Measurements from ENCODE around the gene COX8A.
"Not testable (repeated sequence)": the region's sequence is repeated elsewhere in the genome, so short reads cannot be mapped to it uniquely, and the experiment has no call there.

The COX8A gene, protein sequence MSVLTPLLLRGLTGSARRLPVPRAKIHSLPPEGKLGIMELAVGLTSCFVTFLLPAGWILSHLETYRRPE

DNA sequence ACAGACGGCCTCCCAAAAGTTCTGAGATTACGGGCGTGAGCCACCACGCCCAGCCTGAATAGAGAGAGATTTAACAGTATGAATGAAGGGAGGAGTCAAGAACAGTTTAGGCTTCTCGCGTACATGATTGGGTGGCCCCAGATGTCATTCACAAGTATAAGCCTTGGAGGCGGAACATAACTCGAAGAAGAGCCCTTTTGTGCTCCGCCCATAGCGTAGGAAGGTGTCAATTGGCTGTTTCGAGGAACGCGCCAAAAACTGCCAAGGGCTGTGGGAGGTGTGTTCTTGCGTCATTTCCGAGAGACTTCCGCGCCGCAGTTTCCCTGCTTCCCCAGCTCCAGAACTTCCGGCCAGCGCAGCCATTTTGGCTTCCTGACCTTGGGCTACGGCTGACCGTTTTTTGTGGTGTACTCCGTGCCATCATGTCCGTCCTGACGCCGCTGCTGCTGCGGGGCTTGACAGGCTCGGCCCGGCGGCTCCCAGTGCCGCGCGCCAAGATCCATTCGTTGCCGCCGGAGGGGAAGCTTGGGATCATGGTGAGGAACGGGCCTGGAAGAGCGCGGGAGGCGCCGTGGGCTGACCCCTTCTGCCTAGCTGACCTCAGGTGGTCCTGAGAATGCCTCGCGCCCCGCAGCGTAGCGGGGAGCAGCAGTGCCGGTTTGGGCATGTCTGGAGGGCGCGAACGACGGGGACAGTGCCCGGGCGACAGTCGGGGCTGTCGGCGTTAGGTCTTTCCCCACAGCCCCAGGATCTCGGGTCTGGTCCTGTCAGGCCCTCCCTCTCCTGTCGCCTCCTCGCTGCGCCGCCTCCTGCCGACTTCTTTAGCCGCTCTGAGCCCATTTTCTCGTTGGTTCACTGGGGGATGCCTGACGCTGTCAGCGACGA is at the start of gene COX8A:
Gene COX8A (plus strand): TSS at position 362 of the 885 bp plus-strand sequence. CDS start 61 bp downstream, at position 423.
- peak; percentile 93 to 97 for DNase-seq

DNA sequence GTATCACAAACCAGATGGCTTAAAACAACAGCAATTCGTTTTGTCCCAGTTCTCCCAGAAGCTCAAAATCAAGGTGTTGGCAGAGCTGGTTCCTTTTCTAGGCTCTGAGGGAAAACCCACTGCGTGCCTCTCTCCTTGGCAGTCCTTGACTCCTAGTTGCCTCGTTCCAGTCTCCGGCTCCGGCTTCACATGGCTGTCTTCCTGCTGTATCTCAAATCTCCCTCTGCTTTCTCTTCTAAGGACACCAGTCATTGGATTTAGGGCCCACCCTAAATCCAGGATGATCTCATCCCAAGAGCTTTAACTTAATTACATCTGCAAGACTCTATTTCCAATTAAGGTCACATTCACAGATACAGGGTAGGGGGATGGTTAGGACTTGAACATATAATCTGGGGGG is 44.8 kb upstream of the COX8A start:
- no peak for DNase-seq

DNA sequence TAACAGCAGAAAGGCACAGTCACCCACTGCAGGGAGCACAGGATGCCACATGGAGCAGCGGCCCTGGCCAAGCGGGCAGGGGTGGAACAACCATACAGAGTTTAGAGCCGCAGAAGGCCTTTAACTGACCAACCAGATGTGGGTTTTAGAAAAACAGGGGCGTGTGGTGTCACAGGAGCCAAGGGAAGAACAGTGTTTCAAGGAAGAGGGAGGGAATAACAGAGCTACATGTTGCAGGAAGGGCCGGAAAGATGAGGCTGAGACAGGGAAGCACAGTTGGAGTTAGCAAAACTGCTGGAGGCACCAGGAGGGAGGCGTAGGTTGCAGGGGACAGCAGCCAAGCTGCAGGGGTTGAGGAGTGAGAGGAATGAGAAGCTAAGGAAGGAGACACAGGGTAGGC is 43.4 kb upstream of the COX8A start:
- no peak for DNase-seq

DNA sequence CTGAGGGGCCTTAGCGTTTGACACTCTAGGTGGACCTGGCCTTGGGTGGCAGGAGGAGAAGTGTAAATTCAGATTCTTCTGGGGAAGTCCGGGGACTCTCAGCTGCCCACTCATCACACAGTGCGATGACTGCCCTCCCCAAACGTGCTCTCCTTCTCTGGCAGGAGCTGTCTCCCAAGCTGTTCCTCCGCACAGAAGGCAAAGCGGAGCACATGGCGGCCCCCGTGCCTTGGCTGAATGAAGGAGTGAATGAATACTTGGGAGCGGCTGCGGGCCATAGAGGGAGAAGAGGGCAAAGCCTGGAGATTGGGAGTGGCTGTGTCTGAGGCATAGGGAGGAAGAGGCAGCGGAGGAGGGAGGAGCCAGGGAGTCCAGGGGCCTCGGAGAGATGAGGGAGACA is 42.5 kb upstream of the COX8A start:
- no peak for DNase-seq

DNA sequence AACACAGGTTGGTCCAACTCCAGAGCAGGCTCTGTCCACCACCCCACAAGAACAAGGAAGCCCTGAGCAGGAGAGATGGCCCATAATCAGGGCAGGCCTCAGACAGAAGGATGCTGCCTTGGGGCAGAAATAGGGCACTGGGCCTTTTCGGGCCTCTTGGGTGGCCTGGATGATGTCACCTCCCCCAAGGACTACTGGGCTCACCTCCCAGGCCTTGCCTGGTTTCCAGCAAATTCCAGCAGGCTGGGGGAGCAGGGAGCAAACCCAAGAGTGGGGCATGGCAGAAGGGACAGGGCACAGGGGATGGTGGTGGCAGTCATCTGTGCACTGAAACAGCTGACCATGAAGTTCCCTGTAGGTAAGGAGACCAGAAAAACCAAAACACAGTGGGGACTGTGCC is 41.0 kb upstream of the COX8A start:
- DNase-seq, result no peak

DNA sequence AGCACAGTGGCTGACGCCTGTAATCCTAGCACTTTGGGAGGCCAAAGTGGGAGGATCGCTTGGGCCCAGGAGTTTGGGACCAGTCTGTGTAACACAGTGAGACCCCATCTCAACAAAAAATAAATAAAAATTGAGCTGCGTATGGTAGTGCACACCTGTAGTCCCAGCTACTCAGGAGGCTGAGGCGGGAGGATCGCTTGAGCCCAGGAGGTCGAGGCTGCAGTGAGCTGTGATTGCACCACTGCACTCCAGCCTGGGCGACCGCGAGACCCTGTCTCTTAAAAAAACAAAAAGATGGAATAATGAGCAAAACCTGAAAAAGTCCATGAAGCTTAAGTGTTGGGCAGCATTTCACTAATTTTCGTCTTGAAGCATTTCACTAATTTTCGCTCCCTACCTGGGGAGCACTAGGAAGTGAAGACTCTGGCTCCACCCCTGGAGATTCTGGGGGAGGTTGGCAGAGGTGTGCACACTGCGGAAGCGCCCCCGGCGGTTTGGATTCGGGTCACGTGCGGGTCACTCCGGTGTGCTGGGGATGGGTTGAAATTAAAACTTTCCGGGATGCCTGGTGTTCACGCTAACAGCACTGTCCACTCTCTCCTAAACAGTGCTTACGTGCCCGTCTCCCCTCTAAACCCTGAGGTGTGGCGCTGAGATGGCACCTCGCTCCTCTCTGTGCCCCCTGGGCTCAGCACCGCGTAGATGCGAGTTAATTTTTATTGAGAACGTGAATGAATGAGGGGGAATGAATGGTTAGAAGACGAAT is 36.5 kb upstream of the COX8A start:
- peak; percentile 30 to 37 for DNase-seq

DNA sequence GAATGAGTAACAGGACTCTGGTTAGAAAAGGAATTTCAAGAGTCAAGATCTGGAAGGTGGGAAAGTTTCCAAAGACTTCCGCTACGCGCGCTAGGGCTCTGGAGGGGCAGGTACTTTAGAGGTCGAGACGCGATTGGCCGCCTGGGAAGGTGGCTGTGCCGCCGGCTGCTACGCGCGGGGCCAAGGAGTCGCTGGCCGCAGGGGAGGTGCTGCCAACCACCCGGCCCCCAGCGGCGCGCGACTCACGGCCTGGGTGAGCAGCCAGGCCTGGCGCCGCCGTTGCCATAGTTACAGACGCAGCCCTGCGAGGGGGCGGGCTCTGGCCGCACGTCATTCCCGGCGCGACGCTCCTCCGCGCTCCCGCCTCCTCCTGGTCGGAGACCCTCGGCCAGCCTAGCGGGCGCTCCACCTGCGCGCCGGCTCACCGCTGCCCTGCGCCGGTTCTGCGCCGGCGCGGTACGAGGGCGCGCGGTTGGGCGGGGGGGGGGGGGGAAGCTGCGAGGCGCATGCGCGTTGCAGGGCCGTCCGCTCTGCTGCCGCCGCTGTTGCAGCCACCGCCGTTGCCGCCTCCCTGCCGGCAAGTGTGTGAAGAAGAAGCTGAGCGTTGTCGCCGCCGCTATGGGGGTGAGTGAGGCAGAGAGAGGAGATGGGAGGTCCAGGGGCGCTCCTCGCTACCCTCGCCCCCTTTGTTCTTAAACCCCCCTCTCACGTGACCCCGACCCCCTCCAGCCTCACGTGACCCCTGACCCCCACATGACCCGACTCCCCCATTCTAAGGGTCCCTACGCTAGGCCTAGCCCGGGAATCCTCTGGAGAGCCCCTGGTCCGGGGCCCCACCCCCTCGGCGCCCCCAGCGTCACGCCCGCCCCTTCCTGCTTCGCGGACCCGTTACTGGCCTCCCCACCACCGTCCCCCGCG is 35.7 kb upstream of the COX8A start, which contains the start of gene NAA40:
Gene NAA40 (plus strand): TSS at position 524 of the 918 bp plus-strand sequence. CDS start 95 bp downstream, at position 619.
- DNase-seq, result peak; percentile 92 to 94

DNA sequence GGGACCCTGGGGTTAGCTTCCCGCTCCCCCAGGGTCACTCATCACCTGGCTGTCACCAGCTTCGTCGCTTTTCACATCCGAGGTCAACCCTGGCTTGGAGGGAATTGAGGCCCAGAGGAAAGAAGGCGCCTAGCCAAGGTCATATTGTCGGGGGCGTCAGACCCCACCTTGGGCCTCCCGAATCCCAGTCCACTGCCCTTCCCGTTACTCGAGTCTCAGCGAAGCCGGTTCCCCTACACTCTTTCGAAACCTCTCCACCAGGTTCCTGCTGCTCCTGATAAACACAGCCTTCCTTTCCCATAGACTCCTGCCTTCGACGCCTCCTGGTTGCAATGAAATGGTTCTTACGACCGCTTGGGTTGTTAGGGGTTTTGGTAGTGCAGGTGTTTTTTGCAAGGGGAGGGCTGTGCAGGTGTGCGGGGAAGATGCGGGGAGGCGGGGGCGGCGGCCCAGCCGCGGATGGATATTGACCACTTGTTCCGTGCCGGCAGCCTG is 35.0 kb upstream of the COX8A start:
- DNase-seq, result no peak

DNA sequence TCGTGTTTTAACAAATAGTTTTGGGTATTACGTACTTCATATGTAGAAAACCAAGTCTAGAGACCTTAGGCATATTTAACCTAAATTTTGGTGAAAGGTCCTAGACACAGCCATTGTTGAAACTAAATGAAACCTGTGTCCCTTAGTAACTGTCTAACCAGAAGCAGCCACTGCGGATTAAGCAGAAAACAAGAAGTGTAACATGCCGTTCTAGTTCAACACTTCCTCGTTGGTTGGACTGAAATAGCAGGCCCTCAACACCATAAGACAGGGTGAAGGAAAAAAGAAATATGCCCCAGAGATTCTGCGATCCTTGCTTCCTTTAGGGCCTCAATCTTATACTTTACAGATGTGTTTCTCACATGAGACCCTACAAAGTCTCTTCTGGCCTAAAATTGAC is 33.6 kb upstream of the COX8A start:
- no peak for DNase-seq

DNA sequence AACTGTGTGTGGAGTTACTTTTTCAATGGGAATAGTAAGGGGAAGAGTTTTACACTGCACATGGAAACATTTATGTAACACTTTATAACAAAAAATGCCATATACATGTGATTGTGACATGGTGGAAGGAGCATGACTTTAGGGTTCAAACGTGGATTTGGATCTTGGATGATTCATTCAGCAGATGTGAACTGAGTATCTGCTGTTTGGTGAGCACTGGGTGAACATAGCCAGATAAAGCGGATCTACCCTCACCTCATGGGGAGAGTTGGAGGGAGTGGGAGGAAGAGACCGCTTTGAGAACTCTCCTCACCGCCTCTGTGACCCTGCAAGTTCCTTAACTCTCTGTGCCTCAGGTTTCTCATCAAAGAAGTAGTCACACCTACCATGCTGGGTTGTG is 32.5 kb upstream of the COX8A start:
- no peak for DNase-seq

DNA sequence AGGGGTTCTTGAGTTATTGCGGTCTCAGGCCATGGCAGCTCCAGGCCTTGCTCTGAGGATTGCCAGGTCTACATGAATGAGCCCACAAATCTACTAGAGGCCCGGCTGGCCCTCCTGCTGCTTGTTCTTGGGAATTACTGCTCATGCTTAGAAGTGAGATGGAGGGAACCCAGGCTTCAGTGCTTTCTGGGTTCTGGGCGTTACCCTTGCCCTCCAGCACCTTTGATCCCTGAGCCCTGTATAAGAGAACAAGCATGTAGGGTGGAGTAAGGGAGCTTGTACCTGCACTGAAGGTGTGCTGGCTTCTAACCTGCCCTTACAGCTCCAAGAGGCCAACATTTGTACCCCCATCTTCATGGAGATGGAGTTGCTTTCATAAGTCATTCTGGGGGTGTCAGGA is 31.6 kb upstream of the COX8A start:
- no peak for DNase-seq

DNA sequence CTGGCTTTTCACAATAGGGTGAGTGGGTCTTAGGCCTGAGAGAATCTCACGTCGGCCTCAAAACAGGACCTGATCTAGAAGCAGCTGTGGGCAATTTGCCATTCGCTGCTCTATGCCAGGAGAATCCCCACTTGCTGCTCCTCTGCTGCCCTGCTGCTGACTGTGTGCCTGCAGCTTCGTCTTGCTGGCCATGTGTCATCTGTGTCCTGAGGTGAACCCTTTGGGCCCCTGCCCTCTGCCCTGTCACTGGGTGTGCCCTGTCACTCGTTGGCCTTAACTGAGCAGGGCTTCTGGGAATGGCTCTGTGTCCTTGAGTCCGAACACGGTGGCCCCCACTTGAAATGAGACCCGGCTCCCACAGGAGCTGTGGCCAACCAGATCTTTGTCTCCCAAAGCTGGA is 29.4 kb upstream of the COX8A start:
- no peak for DNase-seq

DNA sequence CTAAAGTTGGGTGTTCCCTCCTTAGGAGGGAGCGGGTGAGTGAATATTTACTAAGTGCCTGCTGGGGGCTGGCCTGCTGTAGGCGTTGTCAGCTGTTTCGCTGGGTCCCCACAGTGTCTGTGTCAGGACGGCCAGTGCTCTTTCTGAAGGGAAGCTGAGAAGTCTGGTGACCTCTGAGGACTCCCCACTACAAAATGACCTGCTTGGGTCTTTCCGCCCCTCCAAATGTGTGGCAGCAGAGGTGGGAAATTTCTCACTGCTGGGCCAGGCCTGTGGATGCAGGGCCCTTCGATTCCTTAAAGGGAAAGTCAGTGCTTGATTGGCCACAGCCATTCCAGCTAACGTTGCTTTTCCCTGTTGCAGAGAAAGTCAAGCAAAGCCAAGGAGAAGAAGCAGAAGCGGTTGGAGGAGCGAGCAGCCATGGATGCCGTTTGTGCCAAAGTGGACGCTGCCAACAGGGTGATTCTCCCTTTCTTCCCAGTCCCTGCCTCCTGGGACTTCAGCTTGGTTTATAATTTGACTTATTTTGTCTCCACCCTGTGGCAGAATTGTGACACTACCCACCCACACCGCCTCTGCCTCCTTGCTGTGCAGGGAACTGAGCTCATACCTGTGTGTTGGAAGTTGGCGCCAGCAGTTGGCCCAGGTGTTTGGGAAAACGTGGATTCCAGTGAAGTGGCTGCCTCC is 28.8 kb upstream of the COX8A start:
- DNase-seq, result peak; percentile 47 to 63

DNA sequence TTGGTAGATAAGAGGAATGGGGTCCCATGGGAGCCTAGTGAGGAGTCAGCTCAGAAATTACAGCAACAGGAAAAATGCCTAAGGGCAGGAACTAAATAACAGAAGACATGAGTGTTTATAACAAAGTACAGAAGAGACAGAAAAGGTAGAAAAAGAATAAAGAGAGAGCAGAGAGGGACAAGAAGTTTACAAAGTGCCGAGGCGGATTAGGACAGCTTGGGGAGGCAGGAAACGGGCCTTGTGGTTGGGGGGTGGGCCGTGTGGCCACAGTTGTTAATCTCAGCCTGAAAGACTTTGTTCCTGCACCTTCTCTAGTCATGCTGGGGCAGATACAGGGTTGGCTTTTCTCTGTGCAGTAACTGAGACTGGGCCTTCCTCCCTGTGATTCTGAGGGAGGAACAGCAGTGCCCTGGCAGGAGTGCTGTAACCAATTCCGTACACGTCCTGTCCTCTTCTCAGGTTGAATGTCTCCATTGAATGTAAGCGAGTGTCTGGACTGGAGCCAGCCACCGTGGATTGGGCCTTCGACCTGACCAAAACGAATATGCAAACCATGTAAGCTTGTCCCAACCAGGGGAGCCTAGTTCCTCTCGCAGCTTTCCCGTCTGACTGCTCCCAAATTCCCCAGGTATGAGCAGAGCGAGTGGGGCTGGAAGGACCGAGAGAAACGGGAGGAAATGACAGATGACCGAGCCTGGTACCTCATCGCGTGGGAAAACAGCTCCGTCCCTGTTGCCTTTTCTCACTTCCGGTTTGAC is 22.5 kb upstream of the COX8A start:
- peak in 1 of 2 experiments; percentile 37 for DNase-seq

DNA sequence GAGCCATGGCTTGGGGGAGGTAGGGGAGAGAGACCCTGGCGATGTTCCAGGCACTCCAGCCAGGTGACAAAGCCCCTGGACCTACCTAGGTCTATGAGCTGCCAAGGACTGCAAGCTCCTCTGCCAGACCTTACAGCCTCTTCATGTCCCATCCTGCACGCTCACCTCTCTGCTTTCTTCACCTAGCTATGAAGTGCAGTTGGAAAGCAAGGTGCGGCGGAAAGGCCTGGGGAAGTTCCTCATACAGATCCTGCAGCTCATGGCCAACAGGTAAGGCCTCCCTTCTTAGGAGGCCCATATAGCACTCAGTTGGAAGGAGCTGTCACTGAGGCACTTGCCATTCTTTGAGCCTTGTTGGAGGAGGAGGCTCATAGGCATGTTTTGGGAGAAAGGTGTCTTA is 21.9 kb upstream of the COX8A start:
- DNase-seq, result no peak

DNA sequence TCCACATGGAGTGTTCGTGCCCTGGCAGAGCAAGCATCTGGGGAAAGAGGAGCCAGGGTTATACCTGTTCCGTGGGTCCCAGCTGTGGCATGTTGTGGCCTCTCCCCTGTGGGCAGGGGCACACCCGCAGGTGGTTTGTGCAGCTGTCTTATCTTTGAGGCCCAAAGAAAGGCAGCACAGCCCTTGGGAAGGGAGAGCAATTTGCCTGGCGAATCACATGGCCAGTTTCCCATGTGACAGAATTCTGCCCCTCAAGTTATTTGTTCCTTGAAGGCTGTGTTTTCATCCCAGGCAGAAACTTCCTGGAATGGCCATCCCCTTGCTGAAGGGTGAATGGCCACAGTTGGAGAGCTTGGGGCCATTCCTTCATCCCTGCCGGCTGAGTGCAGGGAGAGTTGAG is 16.4 kb upstream of the COX8A start:
- DNase-seq, result no peak

DNA sequence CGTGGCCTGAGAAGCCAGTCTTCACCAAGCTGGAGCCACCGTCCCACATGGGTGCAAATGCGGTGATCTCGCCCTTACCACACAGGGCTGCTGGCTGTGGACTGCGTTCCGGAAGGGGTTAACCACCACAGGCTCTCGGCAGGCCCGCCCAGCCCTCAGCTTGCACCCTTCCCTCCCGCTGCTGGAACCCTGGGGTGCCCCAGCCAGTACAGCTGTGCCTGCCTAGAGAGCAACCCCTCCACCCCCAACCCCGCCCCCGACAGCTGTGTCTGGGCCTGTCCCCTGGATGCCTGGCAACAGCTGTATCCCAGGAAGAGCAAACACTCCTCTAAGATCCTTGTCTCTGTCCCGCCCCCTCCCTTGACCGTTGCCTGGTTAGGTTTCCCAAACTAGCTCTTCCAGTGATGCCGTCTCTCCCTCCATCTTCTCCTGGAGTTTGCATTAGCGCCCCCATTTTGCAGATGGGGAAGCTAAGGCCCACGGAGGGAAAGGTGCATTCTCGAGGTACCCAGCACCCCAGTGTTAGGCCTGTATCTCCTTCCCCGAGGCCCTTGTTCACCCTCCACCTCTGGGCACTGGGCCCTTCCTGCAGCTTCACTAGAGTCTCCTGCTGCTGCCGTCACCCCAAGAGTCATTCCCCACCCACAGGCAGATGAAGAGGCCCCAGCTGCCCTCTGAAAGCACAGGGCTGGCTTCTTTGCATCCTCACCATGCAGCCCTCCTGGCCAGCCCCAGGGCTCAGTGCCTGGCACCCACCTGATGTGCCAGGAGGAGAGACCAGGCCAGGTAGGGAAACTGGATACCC is 12.6 kb upstream of the COX8A start:
- no peak for DNase-seq

DNA sequence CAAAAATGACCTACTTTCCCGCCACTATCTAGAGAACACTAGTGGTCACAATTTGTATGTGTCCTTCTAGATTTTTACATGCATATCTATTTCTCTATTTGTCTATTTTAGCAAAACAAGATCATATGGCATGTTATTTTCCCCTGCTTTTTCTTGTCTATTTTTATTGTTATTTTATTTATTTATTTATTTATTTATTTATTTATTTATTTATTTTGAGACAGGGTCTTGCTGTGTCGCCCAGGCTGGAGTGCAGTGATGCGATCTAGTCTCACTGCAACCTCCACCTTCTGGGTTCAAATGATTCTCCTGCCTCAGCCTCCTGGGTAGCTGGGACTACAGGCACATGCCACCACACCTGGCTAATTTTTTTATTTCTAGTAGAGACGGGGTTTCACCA is 10.5 kb upstream of the COX8A start:
- not testable (repeated sequence) for DNase-seq

DNA sequence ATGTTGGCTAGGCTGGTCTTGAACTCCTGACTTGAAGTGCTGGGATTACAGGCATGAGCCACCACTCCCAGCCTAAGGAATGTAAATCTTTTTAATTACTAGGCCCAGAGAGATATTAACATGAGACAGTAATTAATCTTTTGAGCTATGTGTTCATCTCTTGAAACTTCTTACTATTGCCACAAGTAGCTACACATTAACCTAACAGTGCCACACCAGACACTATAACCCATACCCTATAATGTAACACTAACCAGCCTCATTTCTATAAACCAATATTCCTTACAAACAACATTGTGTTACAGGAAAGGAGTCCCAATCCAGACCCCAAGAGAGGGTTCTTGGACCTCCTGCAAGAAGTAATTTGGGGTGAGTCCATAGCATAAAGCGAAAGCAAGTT is 8.0 kb upstream of the COX8A start:
- DNase-seq, result no peak

DNA sequence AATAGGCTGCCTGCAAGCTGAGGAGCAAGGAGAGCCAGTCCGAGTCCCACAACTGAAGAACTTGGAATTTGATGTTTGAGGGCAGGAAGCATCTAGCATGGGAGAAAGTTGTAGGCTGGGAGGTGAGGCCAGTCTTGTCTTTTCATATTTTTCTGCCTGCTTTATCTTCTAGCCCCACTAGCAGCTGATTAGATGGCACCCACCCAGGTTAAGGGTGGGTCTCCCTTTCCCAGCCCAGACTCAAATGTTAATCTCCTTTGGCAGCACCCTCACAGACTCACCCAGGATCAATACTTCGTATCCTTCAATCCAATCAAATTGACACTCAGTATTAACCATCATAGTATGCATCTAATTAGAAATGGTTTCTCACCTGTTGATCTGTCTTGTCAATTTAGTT is 5.0 kb upstream of the COX8A start:
- DNase-seq, result no peak
